HepG2 (cell line): Measurements from ENCODE around the gene AHNAK. TPM values are rescaled to one million over a fixed set of nuclear protein-coding genes. Genes with fewer than 3 reads are reported as not detected.

Experiments used
- ATAC-seq: fragments of 200-7000 bp; cut with Tn5 transposase; 3 replicates; pipeline ENCODE4 v1.9.1; 2020; ENCODE audit warnings: mild to moderate bottlenecking, moderate library complexity
- BruUV-seq: library from RNA; stranded (reverse); fragments of 400-500 nt; replicated peaks from 2 replicates; lab custom pipeline; 2021; lab: Mats Ljungman, UMichigan
- CTCF ChIA-PET: fragments of 300-600 bp; formaldehyde crosslinking; extraction: SDS; loops from one replicate; lab custom pipeline; 2021; ENCODE audit warnings: low total read pairs, inconsistent platforms, low intra/inter-chr PET ratio; lab: Yijun Ruan, JAX
- POLR2A ChIA-PET: fragments of 350-600 bp; sonication (Branson Sonifier 250); formaldehyde crosslinking; loops from one replicate; lab custom pipeline; 2020; ENCODE audit warnings: antibody characterized with exemption, inconsistent platforms; lab: Yijun Ruan, JAX
- DNase-seq: peaks from one replicate; pipeline ENCODE4 v3.0.0-alpha.2; 2015; ENCODE audit warnings: low spot score
- FAIRE-seq: peaks from 3 replicates; lab custom pipeline; 2011; peaks lifted over from hg19 to GRCh38; lab: Jason Lieb, UNC
- H2AFZ ChIP-seq: one replicate; pipeline ENCODE4 v1.6.1; 2011; ENCODE audit warnings: low read length, inconsistent platforms
- H3K27ac ChIP-seq: fragments of 300-600 bp; 3 replicates; pipeline ENCODE4 v1.8.0; 2011; ENCODE audit warnings: mixed run types, mild to moderate bottlenecking, mixed read lengths, low read length, inconsistent platforms; ENCODE audit not compliant: insufficient read depth; ENCODE audit errors: extremely low read length
- H3K27me3 ChIP-seq, 2 experiments: fragments of 200-600 bp in 1 of 2; 2 replicates in 1 of 2; 3 replicates in 1 of 2; pipeline versions ENCODE4 v1.6.0 to v1.8.0; 2011; ENCODE audit warnings: low read length in 2 of 2, mild to moderate bottlenecking in 2 of 2, moderate library complexity in 2 of 2, inconsistent platforms in 1 of 2; ENCODE audit not compliant: insufficient read depth in 2 of 2, control insufficient read depth in 1 of 2
- H3K36me3 ChIP-seq, 2 experiments: fragments of 200-600 bp in 1 of 2; replicated peaks in 1 of 2; 2 replicates in 1 of 2; 3 replicates in 1 of 2; pipeline versions ENCODE4 v1.5.1 to v1.8.0; 2011; ENCODE audit warnings: low read length in 2 of 2, inconsistent platforms in 1 of 2; ENCODE audit not compliant: insufficient read depth in 2 of 2, control insufficient read depth in 1 of 2
- H3K4me1 ChIP-seq: 2 replicates; pipeline ENCODE4 v1.5.1; 2012; ENCODE audit warnings: low read length, inconsistent platforms; ENCODE audit not compliant: insufficient read depth
- H3K4me2 ChIP-seq: 2 replicates; pipeline ENCODE4 v1.6.0; 2011; ENCODE audit warnings: low read depth, low read length, inconsistent platforms
- H3K4me3 ChIP-seq, 3 experiments: fragments of 200-600 bp in 1 of 3; sonication (generic), shearing (Covaris generic) in 1 of 3; replicated peaks in 1 of 3; 2 replicates each; pipeline ENCODE4 v1.5.1; 2011 to 2016; ENCODE audit warnings: low read length in 3 of 3, inconsistent platforms in 2 of 3, low read depth in 2 of 3, mild to moderate bottlenecking in 2 of 3, control low read depth in 1 of 3, mixed read lengths in 1 of 3; ENCODE audit not compliant: insufficient read depth in 1 of 3
- H3K79me2 ChIP-seq: one replicate; pipeline ENCODE4 v1.6.1; 2011; ENCODE audit warnings: low read length, inconsistent platforms; ENCODE audit not compliant: insufficient read depth
- H3K9ac ChIP-seq: 2 replicates; pipeline ENCODE4 v1.6.0; 2011; ENCODE audit warnings: mild to moderate bottlenecking, low read depth, low read length, inconsistent platforms; ENCODE audit not compliant: insufficient read depth
- H3K9me3 ChIP-seq: 2 replicates; pipeline ENCODE4 v1.5.1; 2012; ENCODE audit warnings: mild to moderate bottlenecking, low read length
- H4K20me1 ChIP-seq: 2 replicates; pipeline ENCODE4 v1.6.0; 2011; ENCODE audit warnings: inconsistent platforms, mild to moderate bottlenecking, low read length, moderate library complexity; ENCODE audit not compliant: insufficient read depth
- CEBPB ChIP-seq: IDR thresholded peaks from 2 replicates; pipeline ENCODE4 v1.6.1; 2011; ENCODE audit warnings: low read depth, low read length, improper control_type of control experiment, borderline replicate concordance
- HNF4A ChIP-seq: sonication (generic); formaldehyde crosslinking; IDR thresholded peaks from 2 replicates; pipeline ENCODE4 v1.4.0; 2020; ENCODE audit warnings: missing genetic modification reagents
- LCORL ChIP-seq, 2 experiments: fragments of 450-650 bp in 1 of 2; sonication (generic) in 1 of 2; formaldehyde crosslinking in 1 of 2; IDR thresholded peaks; 2 replicates each; pipeline versions ENCODE4 v1.5.0 to v1.6.1; 2017 to 2020; ENCODE audit warnings: antibody characterized with exemption in 1 of 2, missing genetic modification reagents in 1 of 2
- PHF21A ChIP-seq: sonication (generic); formaldehyde crosslinking; IDR thresholded peaks from 2 replicates; pipeline ENCODE4 v1.5.0; 2020; ENCODE audit warnings: mild to moderate bottlenecking, missing genetic modification reagents
- PHF8 ChIP-seq: sonication (generic); formaldehyde crosslinking; IDR thresholded peaks from 2 replicates; pipeline ENCODE4 v1.5.0; 2020; ENCODE audit warnings: missing genetic modification reagents
- PRDM10 ChIP-seq: sonication (generic); formaldehyde crosslinking; IDR thresholded peaks from 2 replicates; pipeline ENCODE4 v1.4.0; 2020; ENCODE audit warnings: low read depth, missing genetic modification reagents
- SP5 ChIP-seq: IDR thresholded peaks from 2 replicates; pipeline ENCODE4 v1.6.1; 2016; ENCODE audit warnings: low read depth, borderline replicate concordance
- ZBTB25 ChIP-seq: IDR thresholded peaks from 2 replicates; pipeline ENCODE4 v1.6.1; 2018; ENCODE audit warnings: missing genetic modification reagents
- ZBTB7B ChIP-seq: sonication (generic); formaldehyde crosslinking; IDR thresholded peaks from 2 replicates; pipeline ENCODE4 v1.4.0; 2020; ENCODE audit warnings: missing genetic modification reagents
- ZEB1 ChIP-seq: IDR thresholded peaks from 2 replicates; pipeline ENCODE4 v1.6.1; 2012; ENCODE audit warnings: mild to moderate bottlenecking, low read depth, inconsistent platforms; ENCODE audit not compliant: insufficient replicate concordance
- ZNF615 ChIP-seq: sonication (generic); formaldehyde crosslinking; IDR thresholded peaks from 2 replicates; pipeline ENCODE4 v1.5.0; 2020; ENCODE audit warnings: mild to moderate bottlenecking, missing genetic modification reagents, borderline replicate concordance
- ZNF891 ChIP-seq: sonication (generic); formaldehyde crosslinking; IDR thresholded peaks from 2 replicates; pipeline ENCODE4 v1.5.0; 2020; ENCODE audit warnings: mild to moderate bottlenecking, missing genetic modification reagents
- ZSCAN29 ChIP-seq: sonication (generic); formaldehyde crosslinking; conservative IDR thresholded peaks from 2 replicates; pipeline ENCODE4 v1.4.0; 2020; ENCODE audit warnings: mild to moderate bottlenecking, missing genetic modification reagents
- WGBS: methylation state at CpG from one replicate; pipeline ENCODE4 v1.1.6; 2017; ENCODE audit warnings: low lambda C conversion rate; 5-methylcytosine and 5-hydroxymethylcytosine counted together
- in situ Hi-C: cut with HindIII; loops from 2 replicates; pipeline ENCODE4 v1.10.0; 2017; ENCODE audit warnings: low pct_unique_long_range_greater_than_20kb; ENCODE audit not compliant: extremely low pct_ligation_motif_present
- intact Hi-C: fragments of 100-400 bp; cut with micrococcal nuclease; formaldehyde crosslinking; loops from one replicate; pipeline ENCODE4 v1.10.0; 2022; ENCODE audit not compliant: unreplicated experiment
- polyA plus RNA-seq, 8 experiments: library from polyadenylated mRNA; depleted of rRNA in 3 of 8; stranded (reverse) in 7 of 8; unstranded in 1 of 8; fragments of >200 nt; fragmentation: Illumina TruSeq in 4 of 8; extraction: Trizol in 4 of 8; gene quantifications; 2 replicates each; pipeline versions ENCODE4 v1.2.1 to v1.2.3, GENCODE V29; 2011 to 2016; ENCODE audit warnings: low read depth in 4 of 8, missing spikeins in 1 of 8, mixed read lengths in 1 of 8; ENCODE audit not compliant: insufficient read depth in 1 of 8
- total RNA-seq, 5 experiments: library from RNA; depleted of rRNA; stranded (reverse); fragments of >200 nt; fragmentation: Illumina TruSeq; extraction: Trizol; gene quantifications; 2 replicates each; pipeline ENCODE4 v1.2.3, GENCODE V29; 2016; ENCODE audit warnings: low read depth in 1 of 5

AHNAK gene
- total and polyA plus RNA-seq, 2 of the 13 experiments (the other 11 are each of a cell fraction or from before 2014, with no cell fraction given), result 23.4 to 25.0 TPM

- intact Hi-C loops (no loop called here), in situ Hi-C loops (no loop called here)
- Histone ChIP-seq H3K27ac (no peak overlapping the region), H3K79me2 (no peaks in the 10 kb centered on the region), H3K9ac (no peak overlapping the region), H4K20me1 (no peaks in the 10 kb centered on the region), H3K36me3 (no peaks in the 10 kb centered on the region), H3K27me3 (no peaks in the 10 kb centered on the region), H3K4me2 (peak overlapping the region; percentile 45), H3K4me1 (peaks cover 65% of the 10 kb centered on the region), H2AFZ (no peak overlapping the region), H3K4me3 (no peak overlapping the region), H3K9me3 (no peaks in the 10 kb centered on the region)
- ChIA-PET POLR2A (interaction anchor here (0.6 to 1.9 kb wide), 6 partner anchors 9 to 132 kb away, joined by 3 to 9 read pairs (median 5); partner anchors contain the start of genes AHNAK and TUT1), CTCF (no interaction called here)
- WGBS, result 0% methylated on average over 1 of the region's 1 CpG
- FAIRE-seq (no peak), ATAC-seq (peak; percentile 29), DNase-seq (no peak)
- no TSS peak for BruUV-seq
- TF ChIP-seq CEBPB (peak; percentile 44; the same call in 1 of the 2 replicates), ZNF891 (no peak), ZEB1 (peak; percentile 7), ZSCAN29 (no peak), PHF8 (no peak)
Observed at GRCh38 chr11:62459080-62459479, 87.5 kb downstream of the AHNAK start.

GRCh38 chr11:62458212-62459002 is 88.2 kb downstream of the AHNAK start:
- CTCF ChIA-PET, result no interaction called here
- DNase-seq, result peak; percentile 36
- Histone ChIP-seq H3K79me2 (no peaks in the 10 kb centered on the region), H3K4me1 (peaks cover 63% of the 10 kb centered on the region), H3K36me3 (no peaks in the 10 kb centered on the region), H2AFZ (no peak overlapping the region), H3K4me2 (peak overlapping the region; percentile 45), H3K27me3 (no peaks in the 10 kb centered on the region), H3K9me3 (no peaks in the 10 kb centered on the region), H3K4me3 (no peak overlapping the region), H4K20me1 (no peaks in the 10 kb centered on the region), H3K9ac (no peak overlapping the region), H3K27ac (peak overlapping the region; percentile 44)
- in situ Hi-C loops, result no loop called here
- no peak for FAIRE-seq
- intact Hi-C loops, result no loop called here
- 0% methylated on average over 4 of the region's 4 CpGs for WGBS
- peak; percentile 81 for ATAC-seq
- POLR2A ChIA-PET, result interaction anchor here (1.0 to 1.9 kb wide), 7 partner anchors 9 to 133 kb away, joined by 3 to 9 read pairs (median 5); partner anchors contain the start of genes AHNAK and TUT1
- BruUV-seq, result no TSS peak
- TF ChIP-seq ZBTB7B (CRISPR knock-in tag) (peak; percentile 65), ZBTB25 (CRISPR knock-in tag) (no peak), PHF21A (CRISPR knock-in tag) (0 out of 2 replicates have a peak, but pooled peaks have one; percentile 39), HNF4A (CRISPR knock-in tag) (peak; percentile 63), PRDM10 (CRISPR knock-in tag) (peak; percentile 58; the same call in 1 of the 2 replicates), ZNF615 (CRISPR knock-in tag) (no peak), LCORL (IDR thresholded peaks at IDR 0.05) (no peak), LCORL (CRISPR knock-in tag; IDR thresholded peaks at IDR 0.05) (peak; percentile 31; the same call in 1 of the 2 replicates), SP5 (CRISPR knock-in tag) (no peak)
